Gastroesophageal sphincter (tissue), 4 donors: ENCODE measurements around the gene GGCT. TPM values are rescaled to one million over a fixed set of nuclear protein-coding genes. Genes with fewer than 3 reads are reported as not detected.

Experiments used
- ATAC-seq: fragments of 150-250 bp; one replicate; pipeline ENCODE4 v1.9.1; 2016; ENCODE audit warnings: mild to moderate bottlenecking, moderate library complexity
- H3K27ac ChIP-seq, 4 donors: fragments of 200-600 bp; sonication (generic) in 3 of 4; 1 replicate in 3 of 4; 2 replicates in 1 of 4; pipeline ENCODE4 v1.5.1; 2016 to 2019
- H3K27me3 ChIP-seq: fragments of 200-600 bp; sonication (generic); one replicate; pipeline ENCODE4 v1.5.1; 2019
- H3K36me3 ChIP-seq, 2 donors: fragments of 200-600 bp; sonication (generic); one replicate each; pipeline ENCODE4 v1.5.1; 2019; ENCODE audit warnings: control low read depth in 1 of 2
- H3K4me1 ChIP-seq, 3 donors: fragments of 200-600 bp; sonication (generic); 1 replicate in 2 of 3; 2 replicates in 1 of 3; pipeline ENCODE4 v1.5.1; 2016 to 2019; ENCODE audit warnings: control low read depth in 2 of 3
- H3K4me3 ChIP-seq, 2 donors: fragments of 200-600 bp; sonication (generic); one replicate each; pipeline ENCODE4 v1.5.1; 2019; ENCODE audit warnings: mild to moderate bottlenecking in 1 of 2, moderate library complexity in 1 of 2
- H3K9me3 ChIP-seq, 3 donors: fragments of 200-600 bp; sonication (generic); one replicate each; pipeline ENCODE4 v1.5.1; 2017 to 2019; ENCODE audit warnings: control low read depth in 2 of 3
- EP300 ChIP-seq: sonication (generic); formaldehyde crosslinking; IDR thresholded peaks from one replicate; pipeline ENCODE4 v1.6.1; 2017; ENCODE audit warnings: antibody characterized with exemption, mild to moderate bottlenecking
- POLR2A ChIP-seq, 2 donors: fragments of 450-650 bp; IDR thresholded peaks; one replicate each; pipeline ENCODE4 v1.6.1; 2017; ENCODE audit warnings: antibody characterized with exemption in 2 of 2, mild to moderate bottlenecking in 2 of 2, moderate library complexity in 1 of 2
- POLR2AphosphoS5 ChIP-seq: sonication (generic); formaldehyde crosslinking; IDR thresholded peaks from one replicate; pipeline ENCODE4 v1.6.1; 2017; ENCODE audit warnings: antibody characterized with exemption
- WGBS, 2 donors: methylation state at CpG; one replicate each; pipeline ENCODE4 v1.1.5; 2018; ENCODE audit warnings: low coverage in 1 of 2; 5-methylcytosine and 5-hydroxymethylcytosine counted together
- total RNA-seq, 4 donors: library from RNA; depleted of rRNA; stranded (reverse); fragments of >200 nt; gene quantifications; one replicate each; pipeline ENCODE4 v1.1.0, GENCODE V29; 2016
- TF ChIP-seq, protein P1 (sequence below), 4 experiments: fragments of 200-600 bp in 2 of 4; fragments of 450-650 bp in 2 of 4; sonication (generic) in 1 of 4; IDR thresholded peaks; one replicate each; pipeline ENCODE4 v1.5.1; 2017 to 2019; ENCODE audit warnings: antibody characterized with exemption in 4 of 4, mild to moderate bottlenecking in 2 of 4, moderate library complexity in 2 of 4

Gene GGCT
- total RNA-seq, 4 donors from 2014 or later = 16.7 to 29.0 (median 23.7) TPM

DNA sequence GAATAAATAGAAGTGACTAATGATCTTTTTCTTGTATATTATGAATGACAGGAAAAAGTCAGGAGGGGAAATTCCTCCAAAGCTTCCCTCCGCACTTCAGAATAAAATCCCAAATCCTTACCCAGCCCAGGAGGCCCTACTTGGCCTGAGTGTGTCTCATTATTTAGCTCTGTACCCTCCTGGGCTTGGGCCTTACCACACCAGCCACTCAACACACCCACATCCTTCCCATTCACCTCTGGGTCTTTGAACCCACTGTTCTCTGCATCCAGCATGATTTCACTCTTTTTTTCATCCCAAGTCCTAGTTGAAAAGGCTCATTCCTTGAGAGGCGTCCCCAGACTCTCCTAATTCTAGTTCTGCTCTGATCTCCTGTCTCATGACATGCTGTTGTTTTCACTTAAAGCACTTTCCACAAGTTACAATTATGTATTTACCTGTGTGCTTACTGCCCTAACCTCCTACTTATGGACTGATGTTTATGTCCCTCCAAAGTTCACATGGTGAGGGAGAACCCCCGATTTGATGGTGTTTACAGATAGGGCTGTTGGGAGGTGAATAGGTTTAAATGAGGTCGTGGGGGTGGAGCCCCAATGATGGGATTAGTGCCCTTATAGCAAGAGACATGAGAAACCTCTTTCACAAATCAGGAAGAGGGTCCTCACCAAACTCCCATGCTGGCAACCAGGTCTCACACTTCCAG lies 32.4 kb downstream of the GGCT start:
- H3K36me3 ChIP-seq = no peaks in the 10 kb centered on the region
- no peaks in the 10 kb centered on the region for H3K9me3 ChIP-seq
- H3K4me1 ChIP-seq = peaks cover 25 to 100% (median 47%) of the 10 kb centered on the region in 3 donors
- no peak for ATAC-seq
- TF ChIP-seq POLR2AphosphoS5 = no peak
- no peak for TF ChIP-seq POLR2A (IDR thresholded peaks at IDR 0.05)
- TF ChIP-seq EP300 = no peak
- TF ChIP-seq, protein P1, sequence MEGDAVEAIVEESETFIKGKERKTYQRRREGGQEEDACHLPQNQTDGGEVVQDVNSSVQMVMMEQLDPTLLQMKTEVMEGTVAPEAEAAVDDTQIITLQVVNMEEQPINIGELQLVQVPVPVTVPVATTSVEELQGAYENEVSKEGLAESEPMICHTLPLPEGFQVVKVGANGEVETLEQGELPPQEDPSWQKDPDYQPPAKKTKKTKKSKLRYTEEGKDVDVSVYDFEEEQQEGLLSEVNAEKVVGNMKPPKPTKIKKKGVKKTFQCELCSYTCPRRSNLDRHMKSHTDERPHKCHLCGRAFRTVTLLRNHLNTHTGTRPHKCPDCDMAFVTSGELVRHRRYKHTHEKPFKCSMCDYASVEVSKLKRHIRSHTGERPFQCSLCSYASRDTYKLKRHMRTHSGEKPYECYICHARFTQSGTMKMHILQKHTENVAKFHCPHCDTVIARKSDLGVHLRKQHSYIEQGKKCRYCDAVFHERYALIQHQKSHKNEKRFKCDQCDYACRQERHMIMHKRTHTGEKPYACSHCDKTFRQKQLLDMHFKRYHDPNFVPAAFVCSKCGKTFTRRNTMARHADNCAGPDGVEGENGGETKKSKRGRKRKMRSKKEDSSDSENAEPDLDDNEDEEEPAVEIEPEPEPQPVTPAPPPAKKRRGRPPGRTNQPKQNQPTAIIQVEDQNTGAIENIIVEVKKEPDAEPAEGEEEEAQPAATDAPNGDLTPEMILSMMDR (IDR thresholded peaks at IDR 0.05) = no peak
- no peak overlapping the region for H3K4me3 ChIP-seq
- no peaks in the 10 kb centered on the region for H3K27me3 ChIP-seq
- H3K27ac ChIP-seq = peak overlapping the region; percentile 68 to 89 (median 82)
- 57 to 59% methylated on average over 2 to 4 of the region's 4 CpGs for whole genome bisulfite sequencing, 2 donors

DNA sequence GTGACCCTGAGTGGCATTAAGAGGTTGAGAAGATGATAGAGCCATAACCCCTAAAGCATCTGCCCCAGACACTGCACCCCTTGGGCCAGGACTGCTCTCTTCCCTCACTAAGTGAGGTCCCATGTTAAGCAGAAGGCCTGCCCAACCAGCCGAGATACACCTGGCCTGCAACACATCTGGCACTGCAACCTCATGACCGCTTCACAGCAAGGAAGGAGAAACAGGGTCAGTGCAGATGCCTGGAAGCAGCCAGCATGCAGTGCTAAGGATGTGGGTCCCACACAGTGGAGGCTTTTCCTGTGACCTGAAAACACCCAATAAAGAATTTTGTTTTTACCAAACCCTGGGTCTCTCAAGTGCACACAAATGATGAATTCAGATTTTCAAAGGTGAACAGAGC lies 33.4 kb downstream of the GGCT start:
- no peak overlapping the region for H3K4me3 ChIP-seq
- peak overlapping the region; percentile 68 to 89 (median 82) for H3K27ac ChIP-seq
- TF ChIP-seq, protein P1 (IDR thresholded peaks at IDR 0.05) = no peak
- TF ChIP-seq EP300 = no peak
- no peak for TF ChIP-seq POLR2AphosphoS5
- ATAC-seq = no peak
- no peaks in the 10 kb centered on the region for H3K36me3 ChIP-seq
- H3K9me3 ChIP-seq = no peaks in the 10 kb centered on the region
- H3K4me1 ChIP-seq = peaks cover 25 to 100% (median 45%) of the 10 kb centered on the region in 3 donors
- 10% methylated on average over 2 of the region's 2 CpGs; no CpG with 5 or more reads in 1 of the 2 donors for WGBS, 2 donors
- no peaks in the 10 kb centered on the region for H3K27me3 ChIP-seq

DNA sequence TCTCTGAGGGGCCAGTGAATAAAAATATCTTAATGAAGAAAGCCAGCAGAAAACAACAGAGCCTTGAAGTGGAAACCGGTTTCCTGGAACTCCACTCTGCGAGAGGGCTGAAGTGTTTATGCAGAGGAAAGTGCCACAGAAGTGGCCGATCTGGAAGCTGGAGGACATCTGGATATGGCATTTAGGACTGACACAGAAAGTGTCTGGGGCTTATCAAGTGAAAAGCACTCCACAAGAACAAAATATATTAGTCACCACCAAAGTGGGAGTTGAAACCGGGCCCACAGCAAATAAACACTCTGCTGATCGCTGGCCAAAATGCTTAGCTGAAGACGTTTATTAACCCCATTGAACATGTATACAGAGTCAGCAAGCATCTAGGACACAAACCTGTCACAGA lies 33.9 kb downstream of the GGCT start:
- peak overlapping the region in 1 of 2 donors; percentile 13 for H3K4me3 ChIP-seq
- TF ChIP-seq, protein P1 (IDR thresholded peaks at IDR 0.05) = no peak
- peak; percentile 99 for TF ChIP-seq POLR2AphosphoS5
- no peaks in the 10 kb centered on the region for H3K36me3 ChIP-seq
- peak overlapping the region; percentile 68 to 89 (median 82) for H3K27ac ChIP-seq
- no peaks in the 10 kb centered on the region for H3K27me3 ChIP-seq
- no peaks in the 10 kb centered on the region for H3K9me3 ChIP-seq
- WGBS, 2 donors = 0% methylated on average over 4 of the region's 6 CpGs
- H3K4me1 ChIP-seq = peaks cover 25 to 100% (median 47%) of the 10 kb centered on the region in 3 donors
- peak; percentile 29 for ATAC-seq

DNA sequence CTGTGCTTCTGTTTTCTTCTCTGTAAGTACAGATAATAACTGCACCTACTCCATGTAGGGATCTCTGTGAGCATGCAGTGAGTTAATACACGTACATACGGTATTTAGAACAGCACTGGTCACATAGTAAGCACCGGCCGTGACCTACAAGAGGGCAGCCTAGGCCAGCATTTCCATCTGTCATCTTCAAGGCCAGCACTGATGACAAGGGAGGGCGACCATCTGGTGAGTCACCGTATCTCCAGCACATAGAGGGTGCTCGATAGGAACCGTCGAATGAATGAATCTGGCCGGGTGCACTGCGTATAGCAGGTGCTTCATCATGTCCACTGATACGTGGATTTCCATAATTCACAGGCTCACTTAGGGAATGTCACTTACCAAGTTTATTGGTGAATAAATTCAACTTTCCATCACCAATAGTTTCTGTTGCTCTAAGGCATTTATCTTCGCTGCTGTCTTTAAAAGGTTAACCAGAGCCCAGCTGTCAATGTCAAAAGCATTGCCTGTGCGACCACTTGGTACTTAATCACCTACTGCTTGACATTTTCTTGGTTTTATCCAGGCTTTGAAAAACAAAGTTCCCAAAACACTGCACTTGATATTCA lies 34.4 kb downstream of the GGCT start:
- Histone ChIP-seq H3K4me1 (peaks cover 25 to 100% (median 50%) of the 10 kb centered on the region in 3 donors), H3K9me3 (no peaks in the 10 kb centered on the region), H3K4me3 (peak overlapping the region in 1 of 2 donors; percentile 13), H3K27ac (peak overlapping the region; percentile 68 to 89 (median 82)), H3K27me3 (no peaks in the 10 kb centered on the region), H3K36me3 (no peaks in the 10 kb centered on the region)
- 0 to 6% methylated on average over 3 to 10 of the region's 14 CpGs for WGBS, 2 donors
- ATAC-seq = peak; percentile 26
- TF ChIP-seq, protein P1 (IDR thresholded peaks at IDR 0.05) = no peak
- peak; percentile 94 for TF ChIP-seq POLR2AphosphoS5
- no peak for TF ChIP-seq EP300
- TF ChIP-seq POLR2A (IDR thresholded peaks at IDR 0.05) = no peak

DNA sequence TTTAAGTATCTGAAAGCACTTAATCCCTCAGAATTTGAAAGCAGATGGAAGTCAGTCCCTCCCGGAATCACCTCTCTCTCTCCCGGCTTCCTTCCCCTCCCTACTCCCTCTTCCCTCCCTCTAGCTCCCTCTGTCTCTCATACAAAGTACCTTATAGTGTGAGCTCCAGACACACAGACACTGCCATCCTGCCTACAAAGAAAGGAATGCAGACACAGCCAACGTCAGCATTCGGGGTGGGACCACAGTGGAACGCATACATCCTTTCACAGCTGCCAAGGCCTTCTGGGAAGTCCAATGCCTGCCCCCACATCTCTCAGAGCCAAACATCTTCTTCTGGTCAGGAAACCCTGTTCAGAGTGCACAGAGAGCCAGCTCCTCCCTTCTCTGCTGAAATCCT lies 35.3 kb downstream of the GGCT start:
- no peak for TF ChIP-seq POLR2A (IDR thresholded peaks at IDR 0.05)
- peak; percentile 99 for TF ChIP-seq POLR2AphosphoS5
- TF ChIP-seq EP300 = no peak
- TF ChIP-seq, protein P1 (IDR thresholded peaks at IDR 0.05) = peak in 3 of 4 experiments; percentile 55 to 60 (median 56)
- peak; percentile 88 for ATAC-seq
- no peaks in the 10 kb centered on the region for H3K9me3 ChIP-seq
- peak overlapping the region; percentile 68 to 89 (median 82) for H3K27ac ChIP-seq
- H3K4me3 ChIP-seq = no peak overlapping the region
- 0 to 4% methylated on average over 5 of the region's 5 CpGs for WGBS, 2 donors
- H3K36me3 ChIP-seq = no peaks in the 10 kb centered on the region
- H3K27me3 ChIP-seq = no peaks in the 10 kb centered on the region
- peaks cover 25 to 100% (median 50%) of the 10 kb centered on the region in 3 donors for H3K4me1 ChIP-seq
